GM12891 (cell line): ENCODE measurements around the gene LTBP1.

Experiments
- PAX5 ChIP-seq: IDR thresholded peaks from 2 replicates; pipeline ENCODE4 v1.6.1; 2011; ENCODE audit warnings: low read length, moderate library complexity, mild to moderate bottlenecking; ENCODE audit not compliant: insufficient read depth, severe bottlenecking
- POLR2A ChIP-seq: IDR thresholded peaks from 2 replicates; pipeline ENCODE4 v1.6.1; 2011; ENCODE audit warnings: low read depth, low read length, control low read depth
- POLR2AphosphoS5 ChIP-seq: IDR thresholded peaks from 2 replicates; pipeline ENCODE4 v1.6.1; 2011; ENCODE audit warnings: low read depth, low read length, control low read depth
- POU2F2 ChIP-seq: IDR thresholded peaks from 2 replicates; pipeline ENCODE4 v1.6.1; 2011; ENCODE audit warnings: low read depth, mild to moderate bottlenecking, control low read depth, low read length, moderate library complexity
- SPI1 ChIP-seq: IDR thresholded peaks from 2 replicates; pipeline ENCODE4 v1.6.1; 2011; ENCODE audit warnings: low read depth, low read length, control low read depth
- TAF1 ChIP-seq: IDR thresholded peaks from 2 replicates; pipeline ENCODE4 v1.6.1; 2011; ENCODE audit warnings: low read depth, low read length, control low read depth

DNA sequence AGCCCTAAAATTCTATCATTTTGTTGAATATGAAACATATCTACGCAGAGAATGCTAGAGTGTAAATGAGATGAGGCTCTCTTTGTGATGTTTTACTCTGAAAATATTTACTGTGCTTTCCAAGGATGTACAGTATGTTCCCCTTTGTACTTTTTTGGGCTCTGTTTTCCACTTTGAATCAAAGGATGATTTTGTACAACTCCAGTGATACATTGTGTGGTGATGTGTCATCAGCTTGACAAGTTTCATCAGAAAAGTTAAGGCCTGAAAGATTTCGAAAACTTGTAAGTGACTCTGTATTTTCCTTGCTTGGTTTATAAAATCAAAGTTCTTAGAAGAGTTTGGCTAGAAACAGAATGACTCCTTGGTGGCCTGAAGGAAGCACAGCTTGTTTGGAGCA lies 206.3 kb downstream of the LTBP1 start:
- no peak for TF ChIP-seq POLR2A
- no peak for TF ChIP-seq POU2F2
- no peak for TF ChIP-seq TAF1
- TF ChIP-seq SPI1, result no peak
- TF ChIP-seq POLR2AphosphoS5, result no peak
- no peak for TF ChIP-seq PAX5
